ENCODE results near the gene MANBA.

The MANBA gene

DNA sequence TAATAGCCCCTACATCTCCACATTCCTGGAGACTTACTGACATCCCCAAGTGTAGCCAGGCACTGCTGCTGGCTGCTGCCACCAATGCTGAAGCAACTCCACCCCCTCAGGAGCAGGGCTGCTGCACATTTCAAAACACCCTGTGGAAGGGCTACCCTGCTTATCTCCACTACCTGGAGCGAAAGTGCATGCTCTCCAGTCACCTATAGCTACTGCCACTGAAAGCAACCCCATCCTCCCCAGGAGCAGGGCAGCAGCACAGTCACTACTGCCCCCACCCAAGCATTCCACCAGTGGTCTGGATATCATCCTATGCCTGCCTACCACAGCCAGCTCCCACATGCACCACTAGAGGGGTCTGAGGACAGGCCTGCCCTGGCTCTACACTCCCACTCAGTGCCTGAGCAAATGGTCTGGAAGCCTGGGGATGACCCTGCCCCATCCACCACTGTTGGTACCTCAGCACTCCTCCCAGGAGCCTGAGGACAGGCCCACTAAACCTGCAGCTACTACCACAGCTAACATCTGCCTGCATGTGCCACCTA lies 55.3 kb downstream of the MANBA start:
- ChIA-PET POLR2A (no interaction called here), CTCF (interaction anchor here (1.5 to 2.8 kb wide), 4 partner anchors 10 to 30 kb away, joined by 3 to 12 read pairs (median 4); no protein-coding TSS in a partner anchor)
- TF ChIP-seq, protein P1, sequence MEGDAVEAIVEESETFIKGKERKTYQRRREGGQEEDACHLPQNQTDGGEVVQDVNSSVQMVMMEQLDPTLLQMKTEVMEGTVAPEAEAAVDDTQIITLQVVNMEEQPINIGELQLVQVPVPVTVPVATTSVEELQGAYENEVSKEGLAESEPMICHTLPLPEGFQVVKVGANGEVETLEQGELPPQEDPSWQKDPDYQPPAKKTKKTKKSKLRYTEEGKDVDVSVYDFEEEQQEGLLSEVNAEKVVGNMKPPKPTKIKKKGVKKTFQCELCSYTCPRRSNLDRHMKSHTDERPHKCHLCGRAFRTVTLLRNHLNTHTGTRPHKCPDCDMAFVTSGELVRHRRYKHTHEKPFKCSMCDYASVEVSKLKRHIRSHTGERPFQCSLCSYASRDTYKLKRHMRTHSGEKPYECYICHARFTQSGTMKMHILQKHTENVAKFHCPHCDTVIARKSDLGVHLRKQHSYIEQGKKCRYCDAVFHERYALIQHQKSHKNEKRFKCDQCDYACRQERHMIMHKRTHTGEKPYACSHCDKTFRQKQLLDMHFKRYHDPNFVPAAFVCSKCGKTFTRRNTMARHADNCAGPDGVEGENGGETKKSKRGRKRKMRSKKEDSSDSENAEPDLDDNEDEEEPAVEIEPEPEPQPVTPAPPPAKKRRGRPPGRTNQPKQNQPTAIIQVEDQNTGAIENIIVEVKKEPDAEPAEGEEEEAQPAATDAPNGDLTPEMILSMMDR (IDR thresholded peaks at IDR 0.05; ENCODE audit: control extremely low read depth, extremely low read depth, low read depth, missing control alignments), result no peak
- no peak for DNase-seq (ENCODE audit: extremely low spot score)

DNA sequence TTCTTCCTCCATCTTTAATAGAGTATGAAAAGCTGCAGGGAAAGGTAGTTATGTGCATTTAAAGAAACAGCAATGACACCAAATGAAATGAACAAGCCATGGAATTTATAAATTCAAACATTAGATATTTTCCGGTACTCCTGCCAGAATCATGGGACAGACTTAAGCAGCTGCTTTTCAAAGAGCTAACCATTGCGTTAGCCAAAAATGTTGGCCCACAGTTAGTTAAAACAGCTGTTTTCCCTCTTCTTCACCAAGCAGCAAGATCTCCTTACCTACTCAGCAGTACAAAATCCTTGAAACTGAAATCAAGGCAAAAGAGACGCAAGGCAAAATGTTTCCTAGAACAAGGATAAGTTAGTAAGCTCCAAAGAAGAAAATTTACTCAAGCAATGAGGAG lies 64.0 kb downstream of the MANBA start:
- TF ChIP-seq, protein P1 (IDR thresholded peaks at IDR 0.05; ENCODE audit: control extremely low read depth, extremely low read depth, low read depth, missing control alignments), result no peak
- no peak for DNase-seq (ENCODE audit: extremely low spot score)
- CTCF ChIA-PET, result interaction anchor here (0.7 to 1.0 kb wide), 2 partner anchors 8 to 14 kb away, joined by 3 read pairs; no protein-coding TSS in a partner anchor
- POLR2A ChIA-PET, result no interaction called here

DNA sequence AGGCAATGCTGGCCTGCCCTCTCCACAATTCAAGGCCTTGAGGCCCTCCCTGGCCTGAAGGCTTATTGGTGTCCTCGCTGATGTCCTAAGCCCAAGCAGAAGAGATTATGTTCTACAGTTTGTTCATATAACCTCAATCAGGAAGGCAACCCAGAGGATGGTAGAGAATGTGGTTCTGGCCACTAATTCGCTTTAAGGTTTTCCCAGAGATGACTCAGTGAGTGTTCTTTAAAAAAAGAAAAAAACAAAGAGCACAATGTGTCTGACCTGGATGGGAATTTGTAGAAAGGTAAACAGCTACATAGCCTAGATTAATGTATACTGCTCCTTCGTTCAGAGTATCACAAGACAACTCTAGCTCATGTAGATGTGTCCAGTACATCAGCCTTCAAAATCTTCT lies 66.0 kb downstream of the MANBA start:
- DNase-seq (ENCODE audit: extremely low spot score), result no peak
- ChIA-PET CTCF (no interaction called here), POLR2A (no interaction called here)

DNA sequence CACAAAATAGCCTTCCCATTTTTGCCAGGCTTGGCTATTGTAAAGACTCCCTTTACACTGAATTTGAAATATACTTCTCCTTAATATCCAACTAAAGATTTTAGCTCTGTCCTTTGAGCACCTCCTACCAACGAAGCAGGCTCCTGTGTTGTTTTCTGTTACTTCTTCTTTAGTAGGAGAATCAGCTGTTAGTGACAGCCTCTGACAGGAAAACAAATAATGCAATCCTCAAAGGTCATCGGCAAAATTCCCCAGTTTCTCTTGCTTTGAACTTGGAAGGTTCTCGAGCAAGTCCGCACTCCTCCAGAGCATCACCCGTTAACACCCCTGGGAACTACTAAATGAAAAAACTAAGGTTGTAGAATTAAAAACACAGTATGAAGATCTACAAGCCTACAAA lies 66.9 kb downstream of the MANBA start:
- TF ChIP-seq, protein P1 (IDR thresholded peaks at IDR 0.05; ENCODE audit: control extremely low read depth, extremely low read depth, low read depth, missing control alignments), result no peak
- ChIA-PET CTCF (no interaction called here), POLR2A (no interaction called here)
- DNase-seq (ENCODE audit: extremely low spot score), result no peak

More for the DNA sequence above, 66.0 kb downstream of the MANBA start:
- TF ChIP-seq, protein P1 (IDR thresholded peaks at IDR 0.05; ENCODE audit: control extremely low read depth, extremely low read depth, low read depth, missing control alignments), result no peak

DNA sequence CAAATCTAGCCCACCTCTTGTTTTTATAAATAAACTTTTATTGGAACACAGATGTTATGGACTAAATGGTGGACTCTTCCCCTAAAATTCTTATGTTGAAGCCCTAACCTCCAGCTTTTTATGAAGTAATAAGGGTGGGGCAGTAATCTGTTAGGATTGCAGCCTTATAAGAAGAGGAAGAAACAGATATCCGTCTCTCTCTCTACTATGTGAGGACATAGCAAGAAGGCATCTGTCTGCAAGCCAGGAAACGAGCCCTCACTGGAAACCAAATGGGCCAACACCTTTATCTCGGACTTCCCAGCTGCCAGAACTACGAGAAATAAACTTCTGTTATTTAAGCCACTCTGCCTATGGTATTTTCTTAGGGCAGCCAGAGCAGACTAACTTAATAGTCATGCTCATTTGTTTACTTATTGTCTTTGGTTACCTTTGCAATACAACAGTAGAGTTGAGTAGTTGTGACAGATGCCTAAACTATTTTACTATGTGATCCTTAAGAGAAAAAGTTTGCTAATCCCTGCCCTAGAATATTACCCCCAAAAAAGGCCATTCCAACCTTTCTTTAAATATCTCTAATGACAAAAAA lies 67.4 kb downstream of the MANBA start:
- TF ChIP-seq, protein P1 (IDR thresholded peaks at IDR 0.05; ENCODE audit: control extremely low read depth, extremely low read depth, low read depth, missing control alignments), result no peak
- CTCF ChIA-PET, result interaction anchor here (1.3 kb wide), 1 partner anchor 10 kb away, joined by 5 read pairs; no protein-coding TSS in a partner anchor
- no peak for DNase-seq (ENCODE audit: extremely low spot score)
- POLR2A ChIA-PET, result no interaction called here

DNA sequence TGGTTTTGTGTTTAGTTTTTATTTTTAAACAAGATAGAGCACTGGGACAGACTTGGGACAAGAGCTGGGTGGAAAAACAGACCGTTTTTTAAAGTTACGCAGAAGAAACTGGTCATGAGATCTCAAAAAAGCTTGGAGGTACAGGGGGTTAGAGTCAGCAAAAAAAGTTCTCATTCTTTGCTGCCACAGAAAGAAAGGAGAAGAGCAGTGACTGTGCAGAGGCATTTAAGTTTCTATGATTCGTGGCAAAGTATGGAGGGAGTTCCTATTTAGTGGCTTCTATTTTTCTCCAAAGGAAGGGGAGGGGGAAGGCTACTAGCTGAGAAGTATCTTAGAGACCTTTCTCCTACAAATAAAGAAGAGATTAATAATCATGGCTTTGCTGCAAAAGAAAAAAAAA lies 68.3 kb downstream of the MANBA start:
- ChIA-PET CTCF (interaction anchor here (1.3 kb wide), 1 partner anchor 11 kb away, joined by 5 read pairs; no protein-coding TSS in a partner anchor), POLR2A (no interaction called here)
- TF ChIP-seq, protein P1 (IDR thresholded peaks at IDR 0.05; ENCODE audit: control extremely low read depth, extremely low read depth, low read depth, missing control alignments), result no peak
- no peak for DNase-seq (ENCODE audit: extremely low spot score)

Data from GM10248 (cell line).